Measurements from ENCODE around the gene KRTAP4-11.
"Not testable (repeated sequence)": the region's sequence is repeated elsewhere in the genome, so short reads cannot be mapped to it uniquely, and the experiment has no call there.

Gene KRTAP4-11

DNA sequence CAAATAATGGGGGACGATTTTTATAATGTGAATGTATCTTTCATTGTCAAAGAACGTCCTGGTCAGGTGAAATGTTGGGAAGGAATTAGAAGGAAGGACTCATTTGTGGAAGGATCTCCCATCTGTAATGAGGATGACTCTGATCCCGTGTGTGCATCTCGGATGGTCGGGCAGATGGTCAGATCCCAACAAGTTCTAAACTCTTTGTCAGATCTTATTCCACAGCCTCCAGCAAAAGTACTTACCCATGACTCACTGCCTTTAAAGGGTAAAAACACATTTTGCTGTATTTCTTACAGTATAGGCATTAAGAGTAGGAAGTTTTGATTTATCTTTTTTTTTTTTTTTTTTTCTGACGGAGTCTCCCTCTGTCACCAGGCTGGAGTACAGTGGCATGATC, 19.7 kb downstream of the KRTAP4-11 start:
- H3K36me3 Mint-ChIP-seq (ENCODE audit: insufficient read depth) = no peaks in the 10 kb centered on the region
- DNase-seq (ENCODE audit: low spot score in 2 of 2) = no peak
- ATAC-seq (replicated peaks; ENCODE audit: extremely low read depth, poor library complexity, severe bottlenecking) = no peak
- peaks cover 9% of the 10 kb centered on the region for H3K4me1 Mint-ChIP-seq
- no peaks in the 10 kb centered on the region for H3K9me3 Mint-ChIP-seq
- no peak overlapping the region for H3K27ac Mint-ChIP-seq (ENCODE audit: low read depth)
- peaks cover 51% of the 10 kb centered on the region for H3K27me3 Mint-ChIP-seq
- H3K4me3 Mint-ChIP-seq = no peak overlapping the region

DNA sequence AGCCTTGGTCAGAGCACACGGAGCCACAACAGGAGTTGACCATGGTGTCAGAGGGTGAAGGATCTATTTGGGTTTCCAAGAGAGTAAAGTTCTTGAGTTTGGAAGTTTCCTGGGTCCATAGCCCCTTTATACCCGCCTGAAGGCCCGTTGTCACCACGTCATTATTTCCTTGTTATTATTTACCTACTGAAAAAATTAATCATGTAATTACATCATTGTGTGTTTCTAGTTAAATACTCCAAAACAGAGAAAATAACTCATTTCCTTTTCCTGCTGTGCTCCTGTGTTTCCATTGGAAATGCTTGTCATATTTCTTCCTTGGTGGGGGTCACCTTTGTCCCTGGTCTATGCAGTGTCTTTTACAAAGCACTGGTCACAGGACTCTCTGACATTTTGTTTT, 20.1 kb downstream of the KRTAP4-11 start, which contains the start of gene KRTAP4-8:
Gene KRTAP4-8, minus strand, starts transcription at position 101 of the 400 bp plus-strand sequence. Its CDS starts 58 bp downstream, at position 43.
- no peak within 1 kb of the TSS for H3K27ac Mint-ChIP-seq (ENCODE audit: low read depth)
- H3K27me3 Mint-ChIP-seq = peaks cover 51% of the 10 kb centered on the region
- H3K36me3 Mint-ChIP-seq (ENCODE audit: insufficient read depth) = no peaks in the 10 kb centered on the region
- peaks cover 9% of the 10 kb centered on the region for H3K4me1 Mint-ChIP-seq
- no peak for ATAC-seq (replicated peaks; ENCODE audit: extremely low read depth, poor library complexity, severe bottlenecking)
- H3K4me3 Mint-ChIP-seq = no peak within 1 kb of the TSS
- no peaks in the 10 kb centered on the region for H3K9me3 Mint-ChIP-seq
- DNase-seq (ENCODE audit: low spot score in 2 of 2) = no peak

DNA sequence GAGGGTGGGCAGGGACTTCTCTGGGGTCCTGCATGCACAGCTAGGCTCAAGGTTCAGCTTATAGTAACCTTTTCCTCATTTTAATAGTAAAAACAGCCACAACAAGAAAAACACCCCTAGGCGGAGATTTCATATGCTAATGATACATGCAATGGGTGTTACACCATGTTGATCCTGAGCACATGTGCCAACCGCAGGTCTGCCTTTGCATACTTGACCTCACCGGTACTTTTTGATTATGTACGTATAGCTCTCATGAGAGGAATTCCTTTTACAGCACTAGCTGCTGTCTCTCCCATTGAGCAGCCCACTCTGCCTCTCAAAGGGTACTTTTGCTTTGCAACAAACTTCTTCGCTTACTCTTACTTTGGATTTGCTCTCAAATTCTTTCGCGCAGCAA, 22.1 kb downstream of the KRTAP4-11 start:
- Mint-ChIP-seq H3K4me1 (peaks cover 9% of the 10 kb centered on the region), H3K27me3 (peaks cover 51% of the 10 kb centered on the region), H3K9me3 (no peaks in the 10 kb centered on the region), H3K4me3 (no peak overlapping the region), H3K27ac (ENCODE audit: low read depth) (no peak overlapping the region), H3K36me3 (ENCODE audit: insufficient read depth) (no peaks in the 10 kb centered on the region)
- DNase-seq (ENCODE audit: low spot score in 2 of 2) (no peak), ATAC-seq (replicated peaks; ENCODE audit: extremely low read depth, poor library complexity, severe bottlenecking) (no peak)

DNA sequence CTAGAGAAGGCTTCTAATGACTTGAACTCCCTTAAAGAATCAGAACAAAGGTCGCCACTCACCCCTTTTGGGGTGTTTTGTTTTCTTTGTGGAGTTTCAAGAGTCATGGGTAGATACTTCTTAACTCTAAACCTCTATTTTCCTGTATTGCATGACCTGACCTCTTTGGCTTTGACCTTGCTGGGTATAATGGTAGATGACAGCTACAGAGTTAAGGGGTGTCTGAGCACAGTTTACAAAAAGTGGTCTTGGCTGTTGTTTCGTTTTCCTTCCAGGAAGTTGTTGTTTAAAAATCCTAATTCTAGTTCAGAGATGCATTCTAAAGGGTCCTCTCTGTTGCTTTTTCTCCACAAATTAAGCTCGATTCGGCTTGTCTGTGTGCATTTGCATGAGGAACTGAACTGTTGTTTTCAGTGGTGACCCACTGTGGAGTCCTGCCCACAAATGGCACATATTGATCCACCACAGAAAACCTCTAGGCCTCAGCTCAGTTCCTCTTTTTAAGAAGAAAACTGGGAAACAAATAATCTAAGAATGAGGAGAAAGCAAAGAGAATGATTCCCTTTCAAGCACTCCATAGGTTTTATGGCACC, 29.3 kb downstream of the KRTAP4-11 start:
- not testable (repeated sequence) for H3K27ac Mint-ChIP-seq (ENCODE audit: low read depth); ATAC-seq (replicated peaks; ENCODE audit: extremely low read depth, poor library complexity, severe bottlenecking); H3K4me1 Mint-ChIP-seq; H3K4me3 Mint-ChIP-seq; H3K36me3 Mint-ChIP-seq (ENCODE audit: insufficient read depth); H3K9me3 Mint-ChIP-seq; DNase-seq (ENCODE audit: low spot score in 2 of 2)
- H3K27me3 Mint-ChIP-seq = peaks cover 39% of the 10 kb centered on the region

DNA sequence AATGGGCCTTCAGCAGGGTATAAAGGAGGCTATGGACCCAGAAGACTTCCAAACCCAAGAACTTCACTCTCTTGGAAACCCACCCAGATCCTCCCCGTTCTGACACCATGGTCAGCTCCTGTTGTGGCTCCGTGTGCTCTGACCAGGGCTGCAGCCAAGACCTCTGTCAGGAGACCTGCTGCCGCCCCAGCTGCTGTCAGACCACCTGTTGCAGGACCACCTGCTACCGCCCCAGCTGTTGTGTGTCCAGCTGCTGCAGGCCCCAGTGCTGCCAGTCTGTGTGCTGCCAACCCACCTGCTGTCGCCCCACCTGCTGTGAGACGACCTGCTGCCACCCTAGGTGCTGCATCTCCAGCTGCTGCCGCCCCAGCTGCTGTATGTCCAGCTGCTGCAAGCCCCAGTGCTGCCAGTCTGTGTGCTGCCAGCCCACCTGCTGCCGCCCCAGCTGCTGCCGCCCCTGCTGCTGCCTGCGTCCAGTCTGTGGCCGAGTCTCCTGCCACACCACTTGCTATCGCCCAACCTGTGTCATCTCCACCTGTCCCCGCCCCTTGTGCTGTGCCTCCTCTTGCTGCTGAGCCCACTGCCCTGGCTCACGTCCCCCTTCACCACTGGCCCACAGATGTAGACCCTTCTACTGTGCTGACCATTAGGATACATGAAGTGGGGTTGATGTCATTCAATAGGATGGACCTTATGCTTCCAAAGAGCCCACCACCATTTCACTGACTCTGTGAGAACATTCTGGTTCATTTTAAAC, 33.9 kb downstream of the KRTAP4-11 start, which contains the start of gene KRTAP4-7:
Gene KRTAP4-7, plus strand, starts transcription at position 51 of the 757 bp plus-strand sequence. Its CDS starts 57 bp downstream, at position 108.
- DNase-seq (ENCODE audit: low spot score in 2 of 2); H3K9me3 Mint-ChIP-seq; H3K4me3 Mint-ChIP-seq; H3K4me1 Mint-ChIP-seq; H3K27ac Mint-ChIP-seq (ENCODE audit: low read depth); ATAC-seq (replicated peaks; ENCODE audit: extremely low read depth, poor library complexity, severe bottlenecking); H3K36me3 Mint-ChIP-seq (ENCODE audit: insufficient read depth): not testable (repeated sequence)
- peaks cover 57% of the 10 kb centered on the region for H3K27me3 Mint-ChIP-seq

DNA sequence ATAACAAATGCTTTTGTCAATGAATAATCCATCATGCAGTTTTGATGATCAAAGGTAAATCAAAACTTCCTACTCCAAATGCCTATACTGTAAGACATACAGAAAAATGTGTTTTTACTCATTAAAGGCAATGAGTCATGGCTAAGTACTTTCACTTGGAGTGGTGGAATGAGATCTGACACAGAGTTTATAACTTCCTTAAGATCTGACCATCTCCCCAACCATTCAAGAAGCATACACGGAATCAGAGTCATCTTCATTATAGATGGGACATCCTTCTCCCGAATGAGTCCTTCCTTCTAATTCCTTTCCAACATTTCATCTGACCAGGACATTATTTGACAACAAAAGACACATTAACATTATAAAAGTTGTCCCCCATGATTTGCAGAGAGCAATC, 34.7 kb downstream of the KRTAP4-11 start:
- H3K27ac Mint-ChIP-seq (ENCODE audit: low read depth); H3K4me3 Mint-ChIP-seq; H3K9me3 Mint-ChIP-seq; H3K4me1 Mint-ChIP-seq; H3K36me3 Mint-ChIP-seq (ENCODE audit: insufficient read depth); DNase-seq (ENCODE audit: low spot score in 2 of 2); ATAC-seq (replicated peaks; ENCODE audit: extremely low read depth, poor library complexity, severe bottlenecking): not testable (repeated sequence)
- H3K27me3 Mint-ChIP-seq = peaks cover 49% of the 10 kb centered on the region

DNA sequence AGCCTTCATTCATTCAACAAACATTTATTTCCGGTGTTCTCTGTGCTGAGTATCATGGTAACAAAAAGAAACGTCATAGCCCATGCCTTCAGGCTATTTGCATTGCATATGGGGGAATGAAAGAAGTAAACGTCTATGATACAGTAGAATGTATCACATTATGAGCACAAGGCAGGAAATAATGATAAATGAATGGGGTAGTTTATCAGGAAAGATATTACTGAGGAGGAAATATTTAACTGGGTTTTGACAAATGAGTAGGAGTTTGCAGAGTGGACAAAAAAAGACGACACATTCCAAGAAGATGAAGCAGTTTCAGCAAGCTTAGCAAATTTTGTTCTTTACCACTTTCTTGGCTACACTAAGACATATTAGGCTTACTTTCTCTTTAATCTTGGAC, 35.5 kb downstream of the KRTAP4-11 start:
- peaks cover 49% of the 10 kb centered on the region for H3K27me3 Mint-ChIP-seq
- H3K36me3 Mint-ChIP-seq (ENCODE audit: insufficient read depth) = no peaks in the 10 kb centered on the region
- no peak overlapping the region for H3K27ac Mint-ChIP-seq (ENCODE audit: low read depth)
- no peaks in the 10 kb centered on the region for H3K9me3 Mint-ChIP-seq
- ATAC-seq (replicated peaks; ENCODE audit: extremely low read depth, poor library complexity, severe bottlenecking) = no peak
- no peak for DNase-seq (ENCODE audit: low spot score in 2 of 2)
- H3K4me3 Mint-ChIP-seq = no peak overlapping the region
- no peaks in the 10 kb centered on the region for H3K4me1 Mint-ChIP-seq

DNA sequence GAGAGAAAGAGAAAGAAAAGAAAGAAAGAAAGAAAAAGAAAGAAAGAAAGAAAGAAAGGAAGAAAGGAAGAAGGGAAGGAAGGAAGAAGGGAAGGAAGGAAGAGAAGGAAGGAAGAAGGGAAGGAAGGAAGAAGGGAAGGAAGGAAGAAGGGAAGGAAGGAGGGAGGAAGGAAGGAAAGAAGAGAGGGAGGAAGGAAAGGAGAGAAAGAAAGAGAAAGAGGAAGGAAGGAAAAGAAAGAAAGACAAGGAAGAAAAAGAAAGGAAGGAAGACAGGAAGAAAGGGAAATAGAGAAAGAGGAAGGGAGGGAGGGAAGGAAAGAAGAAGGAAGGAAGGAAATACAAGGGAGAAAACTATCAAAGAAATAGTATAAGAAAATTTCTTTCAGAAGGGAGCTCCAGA, 41.4 kb downstream of the KRTAP4-11 start:
- no peak for ATAC-seq (replicated peaks; ENCODE audit: extremely low read depth, poor library complexity, severe bottlenecking)
- no peak overlapping the region for H3K27ac Mint-ChIP-seq (ENCODE audit: low read depth)
- DNase-seq (ENCODE audit: low spot score in 2 of 2) = no peak
- peaks cover 51% of the 10 kb centered on the region for H3K27me3 Mint-ChIP-seq
- no peaks in the 10 kb centered on the region for H3K36me3 Mint-ChIP-seq (ENCODE audit: insufficient read depth)
- no peaks in the 10 kb centered on the region for H3K4me1 Mint-ChIP-seq
- no peak overlapping the region for H3K4me3 Mint-ChIP-seq
- H3K9me3 Mint-ChIP-seq = no peaks in the 10 kb centered on the region

DNA sequence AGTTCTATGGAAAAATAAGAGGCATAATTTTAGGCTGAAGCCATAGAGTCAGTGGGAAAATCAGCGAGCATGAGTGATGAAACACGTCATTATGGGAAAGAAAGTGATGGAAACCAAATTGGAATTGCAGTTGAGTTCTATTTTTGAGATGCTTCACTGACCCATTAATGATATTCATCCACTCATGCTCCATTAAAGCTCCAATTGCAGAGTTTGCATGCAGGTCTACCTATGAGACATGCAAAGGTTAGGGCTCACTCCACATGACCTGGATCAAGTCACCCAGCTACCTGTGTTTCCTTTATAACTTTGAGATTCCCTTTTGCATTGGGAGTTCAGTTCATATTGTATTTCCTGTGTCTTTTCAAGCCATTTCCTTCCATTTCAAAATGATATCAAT, 44.5 kb downstream of the KRTAP4-11 start:
- H3K4me3 Mint-ChIP-seq = no peak overlapping the region
- no peaks in the 10 kb centered on the region for H3K9me3 Mint-ChIP-seq
- peaks cover 36% of the 10 kb centered on the region for H3K27me3 Mint-ChIP-seq
- no peaks in the 10 kb centered on the region for H3K36me3 Mint-ChIP-seq (ENCODE audit: insufficient read depth)
- no peak for DNase-seq (ENCODE audit: low spot score in 2 of 2)
- ATAC-seq (replicated peaks; ENCODE audit: extremely low read depth, poor library complexity, severe bottlenecking) = no peak
- no peak overlapping the region for H3K27ac Mint-ChIP-seq (ENCODE audit: low read depth)
- H3K4me1 Mint-ChIP-seq = no peaks in the 10 kb centered on the region

DNA sequence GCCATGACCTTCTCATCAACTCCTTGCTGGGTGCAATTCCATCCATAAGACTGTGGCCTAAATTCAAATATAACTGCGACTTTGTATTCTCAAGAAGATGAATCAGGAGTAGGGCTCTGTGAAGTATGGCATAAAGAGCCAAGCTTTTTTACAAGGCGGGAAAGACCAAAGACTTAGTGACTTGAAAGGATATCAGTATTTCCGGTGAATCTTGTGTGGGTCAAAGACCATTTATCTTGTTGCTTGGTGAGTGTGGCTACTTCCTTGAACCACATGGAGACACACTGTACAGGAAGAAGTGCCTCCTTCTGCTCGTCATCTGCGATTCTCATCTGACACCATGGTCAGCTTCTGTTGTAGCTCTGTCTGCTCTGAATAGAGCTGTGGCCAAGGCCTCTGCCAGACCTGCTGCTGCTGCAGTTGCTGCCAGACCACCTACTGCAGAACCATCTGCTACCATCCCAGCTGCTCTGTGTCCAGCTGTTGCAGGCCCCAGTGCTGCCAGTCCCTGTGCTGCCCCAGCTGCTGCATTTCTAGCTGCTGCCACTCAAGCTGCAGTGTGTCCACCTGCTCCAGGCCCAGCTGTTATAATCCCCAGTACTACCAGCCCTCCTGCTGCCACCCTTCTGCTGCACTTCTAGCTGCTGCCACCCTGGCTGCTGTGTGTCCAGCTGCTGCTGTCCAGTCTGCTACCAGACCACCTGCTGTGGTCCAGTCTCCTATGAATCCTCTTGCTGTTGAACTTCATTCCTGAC, 46.4 kb downstream of the KRTAP4-11 start:
- Mint-ChIP-seq H3K27me3 (peaks cover 22% of the 10 kb centered on the region), H3K27ac (ENCODE audit: low read depth) (no peak overlapping the region), H3K4me3 (no peak overlapping the region), H3K9me3 (no peaks in the 10 kb centered on the region), H3K36me3 (ENCODE audit: insufficient read depth) (no peaks in the 10 kb centered on the region), H3K4me1 (no peaks in the 10 kb centered on the region)
- DNase-seq (ENCODE audit: low spot score in 2 of 2) (no peak), ATAC-seq (replicated peaks; ENCODE audit: extremely low read depth, poor library complexity, severe bottlenecking) (no peak)

DNA sequence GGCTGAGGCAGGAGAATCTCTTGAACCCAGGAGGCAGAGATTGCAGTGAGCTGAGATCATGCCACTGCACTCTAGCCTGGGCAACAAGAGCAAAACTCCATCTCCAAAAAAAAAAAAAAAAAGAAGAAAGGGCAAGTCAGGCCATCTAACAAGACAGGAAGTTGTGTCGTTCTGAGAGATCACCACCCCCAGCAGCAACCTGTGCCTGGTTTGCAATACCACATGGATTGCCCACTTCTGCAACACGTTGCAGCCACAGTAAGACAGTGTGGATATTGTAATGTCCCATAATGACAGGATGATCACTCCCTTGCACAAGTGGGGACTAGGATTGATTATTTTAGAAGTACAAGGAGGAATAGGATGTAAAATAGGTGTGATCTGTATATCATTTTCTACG, 49.1 kb downstream of the KRTAP4-11 start:
- H3K36me3 Mint-ChIP-seq (ENCODE audit: insufficient read depth) = no peaks in the 10 kb centered on the region
- no peak for DNase-seq (ENCODE audit: low spot score in 2 of 2)
- no peaks in the 10 kb centered on the region for H3K27me3 Mint-ChIP-seq
- H3K27ac Mint-ChIP-seq (ENCODE audit: low read depth) = no peak overlapping the region
- ATAC-seq (replicated peaks; ENCODE audit: extremely low read depth, poor library complexity, severe bottlenecking) = no peak
- H3K9me3 Mint-ChIP-seq = no peaks in the 10 kb centered on the region
- H3K4me3 Mint-ChIP-seq = no peak overlapping the region
- no peaks in the 10 kb centered on the region for H3K4me1 Mint-ChIP-seq

DNA sequence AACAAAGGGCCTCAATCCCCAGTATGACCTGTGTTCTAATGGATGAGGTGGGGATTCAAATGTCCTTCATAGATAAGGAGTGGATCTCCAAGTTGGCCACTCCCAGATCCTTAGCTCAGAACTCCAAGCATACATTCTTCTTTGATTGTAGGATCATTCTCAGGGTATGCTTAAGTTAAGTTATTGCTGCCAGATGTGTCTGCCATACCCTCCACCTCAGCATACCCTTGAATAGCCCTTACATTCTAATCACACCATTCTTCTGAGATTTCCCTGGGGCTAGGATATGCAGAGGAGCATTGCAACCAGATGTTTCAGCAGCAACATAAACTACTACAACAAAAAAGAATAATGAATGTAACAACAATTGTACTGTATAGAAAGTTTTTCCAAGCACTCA, 50.9 kb downstream of the KRTAP4-11 start:
- Mint-ChIP-seq H3K4me3 (no peak overlapping the region), H3K9me3 (no peaks in the 10 kb centered on the region)
- ATAC-seq (replicated peaks; ENCODE audit: extremely low read depth, poor library complexity, severe bottlenecking) = no peak

More for the DNA sequence above, 50.9 kb downstream of the KRTAP4-11 start:
- Mint-ChIP-seq H3K36me3 (ENCODE audit: insufficient read depth) (no peaks in the 10 kb centered on the region), H3K27ac (ENCODE audit: low read depth) (no peak overlapping the region), H3K27me3 (peaks cover under 1% of the 10 kb centered on the region), H3K4me1 (no peaks in the 10 kb centered on the region)
- no peak for DNase-seq (ENCODE audit: low spot score in 2 of 2)
